K562 (cell line): Measurements from ENCODE around the gene NACC1. TPM values are rescaled to one million over a fixed set of nuclear protein-coding genes. Genes with fewer than 3 reads are reported as not detected.
A peak's percentile ranks its signal among the peaks of the same experiment; 100 is the strongest.

Experiments
- EHMT2 ChIP-seq: fragments of 450-650 bp; IDR thresholded peaks from 2 replicates; pipeline ENCODE4 v1.6.1; 2018; ENCODE audit warnings: antibody characterized with exemption
- FIP1L1 ChIP-seq: fragments of 200-400 bp; formaldehyde crosslinking; IDR thresholded peaks from 2 replicates; pipeline ENCODE4 v1.6.1; 2018; ENCODE audit warnings: mild to moderate bottlenecking, low read depth, low read length; ENCODE audit not compliant: poor library complexity, severe bottlenecking
- KDM5B ChIP-seq: fragments of 200-600 bp; sonication (generic); IDR thresholded peaks from 2 replicates; pipeline ENCODE4 v1.6.1; 2012; ENCODE audit warnings: low read depth, mild to moderate bottlenecking, moderate library complexity, low read length, control low read depth, inconsistent platforms; ENCODE audit not compliant: insufficient replicate concordance
- PCBP1 ChIP-seq: fragments of 200-400 bp; formaldehyde crosslinking; IDR thresholded peaks from 2 replicates; pipeline ENCODE4 v1.6.1; 2018; ENCODE audit warnings: mild to moderate bottlenecking, low read depth, low read length; ENCODE audit not compliant: poor library complexity, severe bottlenecking
- RCOR1 ChIP-seq, 2 experiments: IDR thresholded peaks; 2 replicates each; pipeline ENCODE4 v1.6.1; 2012; ENCODE audit warnings: low read depth in 2 of 2, low read length in 2 of 2, borderline replicate concordance in 1 of 2, improper control_type of control experiment in 1 of 2
- SMARCB1 ChIP-seq: IDR thresholded peaks from 2 replicates; pipeline ENCODE4 v1.6.1; 2011; ENCODE audit warnings: improper control_type of control experiment, low read depth; ENCODE audit not compliant: insufficient read length
- SRSF3 ChIP-seq: fragments of 200-400 bp; formaldehyde crosslinking; IDR thresholded peaks from 2 replicates; pipeline ENCODE4 v1.6.1; 2016; ENCODE audit warnings: mild to moderate bottlenecking, low read length, moderate library complexity; ENCODE audit not compliant: insufficient read depth
- TCF7L2 ChIP-seq: fragments of 150-350 bp; IDR thresholded peaks from 2 replicates; pipeline ENCODE4 v1.6.1; 2016; ENCODE audit warnings: low read depth, mild to moderate bottlenecking, low read length, moderate library complexity
- TOE1 ChIP-seq, 2 experiments: fragments of 450-650 bp in 1 of 2; sonication (generic) in 1 of 2; formaldehyde crosslinking in 1 of 2; IDR thresholded peaks; 2 replicates each; pipeline versions ENCODE4 v1.7.1 to v1.8.0; 2016 to 2022; ENCODE audit warnings: borderline replicate concordance in 2 of 2, mild to moderate bottlenecking in 2 of 2, antibody characterized with exemption in 1 of 2, inconsistent platforms in 1 of 2, low read depth in 1 of 2, missing genetic modification reagents in 1 of 2, moderate library complexity in 1 of 2
- ZNF324 ChIP-seq: fragments of 250-450 bp; sonication (Bioruptor Pico); IDR thresholded peaks from 2 replicates; pipeline ENCODE4 v1.4.0; 2020; ENCODE audit warnings: mild to moderate bottlenecking
- polyA plus RNA-seq, 8 experiments: library from polyadenylated mRNA; depleted of rRNA in 4 of 8; stranded (reverse) in 5 of 8; unstranded in 3 of 8; fragments of >200 nt; fragmentation: Nextera tagmentation in 2 of 8; fragmentation: Illumina TruSeq in 1 of 8; extraction: Ambion mirVana in 2 of 8; extraction: Trizol in 1 of 8; gene quantifications; 2 replicates each; pipeline versions ENCODE4 v1.2.1 to v1.2.3, GENCODE V29; 2011 to 2014; ENCODE audit warnings: inconsistent platforms in 1 of 8, missing spikeins in 1 of 8
- total RNA-seq, 7 experiments: library from RNA; depleted of rRNA in 6 of 7; stranded (reverse); fragments of >200 nt in 6 of 7; fragmentation: Illumina TruSeq in 2 of 7; extraction: Trizol in 2 of 7; gene quantifications; 2 replicates each; pipeline versions ENCODE4 v1.2.1 to v1.2.3, GENCODE V29; 2011 to 2021; ENCODE audit warnings: low replicate concordance in 1 of 7
- TF ChIP-seq, protein P1 (sequence below): fragments of 450-650 bp; IDR thresholded peaks from 2 replicates; pipeline ENCODE4 v1.6.1; 2018; ENCODE audit not compliant: partially characterized antibody
- TF ChIP-seq, protein P2 (sequence below): sonication (generic); formaldehyde crosslinking; IDR thresholded peaks from 2 replicates; pipeline ENCODE4 v1.9.0; 2022; ENCODE audit warnings: mild to moderate bottlenecking, missing genetic modification reagents
- TF ChIP-seq, protein P3 (sequence below): conservative IDR thresholded peaks from 2 replicates; pipeline ENCODE4 v1.6.1; 2011; ENCODE audit warnings: low read depth, mild to moderate bottlenecking, low read length; ENCODE audit not compliant: control insufficient read depth
- TF ChIP-seq, protein P4 (sequence below): sonication (generic); formaldehyde crosslinking; IDR thresholded peaks from 2 replicates; pipeline ENCODE4 v1.8.0; 2023; ENCODE audit warnings: missing genetic modification reagents, mild to moderate bottlenecking, borderline replicate concordance

The NACC1 gene
- total and polyA plus RNA-seq, 9 of the 15 experiments (the other 6 are each of a cell fraction or from before 2014, with no cell fraction given): 0.04 to 96.6 (median 25.8) TPM

DNA sequence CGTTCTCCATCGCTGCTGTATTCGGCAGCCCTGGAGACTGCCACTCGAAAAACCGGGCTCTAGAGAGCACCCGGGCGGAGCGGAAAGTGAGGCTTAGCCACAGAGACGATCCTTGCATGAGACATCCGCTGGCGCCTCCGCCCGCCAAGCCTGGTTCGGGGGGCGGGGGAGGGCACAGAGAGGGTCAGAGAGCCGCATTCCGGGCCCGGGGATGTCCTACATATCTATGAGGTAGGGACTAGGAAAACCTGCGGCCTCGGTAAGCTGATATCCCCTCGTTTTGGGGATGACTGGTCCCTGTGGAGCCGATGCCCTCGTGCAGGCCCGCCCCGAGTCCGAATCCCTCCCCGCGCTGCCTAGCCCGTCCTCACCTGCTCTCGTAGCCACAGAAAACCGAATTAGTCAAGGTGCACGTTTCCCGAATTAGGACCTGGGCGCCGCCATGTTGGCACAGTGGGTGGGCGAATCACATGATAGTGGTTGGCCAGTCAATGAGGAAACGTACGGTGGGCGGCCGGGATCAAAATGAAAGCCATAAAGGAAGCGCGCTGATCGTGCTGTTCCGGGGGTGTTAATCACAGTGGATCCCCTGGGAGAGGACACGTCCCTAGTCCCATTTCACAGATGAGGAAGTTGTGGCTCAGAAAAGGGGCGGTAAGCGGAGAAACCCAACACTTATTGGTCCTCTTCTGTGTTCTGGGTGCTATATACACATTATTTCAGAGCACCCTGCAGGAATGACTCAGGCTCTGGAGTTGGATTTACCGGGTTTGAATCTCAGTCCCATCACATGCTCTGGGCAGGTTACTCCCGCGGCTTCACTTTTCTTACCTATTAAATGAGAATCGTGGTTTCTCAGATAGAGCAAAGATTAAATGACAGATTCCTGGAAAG lies 1.5 kb upstream of the NACC1 start, which contains the start of gene TRMT1 (continued):
- TF ChIP-seq, protein P1, sequence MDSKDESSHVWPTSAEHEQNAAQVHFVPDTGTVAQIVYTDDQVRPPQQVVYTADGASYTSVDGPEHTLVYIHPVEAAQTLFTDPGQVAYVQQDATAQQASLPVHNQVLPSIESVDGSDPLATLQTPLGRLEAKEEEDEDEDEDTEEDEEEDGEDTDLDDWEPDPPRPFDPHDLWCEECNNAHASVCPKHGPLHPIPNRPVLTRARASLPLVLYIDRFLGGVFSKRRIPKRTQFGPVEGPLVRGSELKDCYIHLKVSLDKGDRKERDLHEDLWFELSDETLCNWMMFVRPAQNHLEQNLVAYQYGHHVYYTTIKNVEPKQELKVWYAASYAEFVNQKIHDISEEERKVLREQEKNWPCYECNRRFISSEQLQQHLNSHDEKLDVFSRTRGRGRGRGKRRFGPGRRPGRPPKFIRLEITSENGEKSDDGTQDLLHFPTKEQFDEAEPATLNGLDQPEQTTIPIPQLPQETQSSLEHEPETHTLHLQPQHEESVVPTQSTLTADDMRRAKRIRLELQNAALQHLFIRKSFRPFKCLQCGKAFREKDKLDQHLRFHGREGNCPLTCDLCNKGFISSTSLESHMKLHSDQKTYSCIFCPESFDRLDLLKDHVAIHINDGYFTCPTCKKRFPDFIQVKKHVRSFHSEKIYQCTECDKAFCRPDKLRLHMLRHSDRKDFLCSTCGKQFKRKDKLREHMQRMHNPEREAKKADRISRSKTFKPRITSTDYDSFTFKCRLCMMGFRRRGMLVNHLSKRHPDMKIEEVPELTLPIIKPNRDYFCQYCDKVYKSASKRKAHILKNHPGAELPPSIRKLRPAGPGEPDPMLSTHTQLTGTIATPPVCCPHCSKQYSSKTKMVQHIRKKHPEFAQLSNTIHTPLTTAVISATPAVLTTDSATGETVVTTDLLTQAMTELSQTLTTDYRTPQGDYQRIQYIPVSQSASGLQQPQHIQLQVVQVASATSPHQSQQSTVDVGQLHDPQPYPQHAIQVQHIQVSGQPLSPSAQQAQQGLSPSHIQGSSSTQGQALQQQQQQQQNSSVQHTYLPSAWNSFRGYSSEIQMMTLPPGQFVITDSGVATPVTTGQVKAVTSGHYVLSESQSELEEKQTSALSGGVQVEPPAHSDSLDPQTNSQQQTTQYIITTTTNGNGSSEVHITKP: peak; percentile 74
- no peak for TF ChIP-seq ZNF324 (CRISPR knock-in tag)
- TF ChIP-seq TOE1 (IDR thresholded peaks at IDR 0.05; ENCODE audit: borderline replicate concordance): peak; percentile 96
- TF ChIP-seq TOE1 (CRISPR knock-in tag; IDR thresholded peaks at IDR 0.05; ENCODE audit: borderline replicate concordance, low read depth): no peak
- no peak for TF ChIP-seq EHMT2
- TF ChIP-seq PCBP1: no peak
- TF ChIP-seq KDM5B: no peak
- no peak for TF ChIP-seq SRSF3
- TF ChIP-seq, protein P2, sequence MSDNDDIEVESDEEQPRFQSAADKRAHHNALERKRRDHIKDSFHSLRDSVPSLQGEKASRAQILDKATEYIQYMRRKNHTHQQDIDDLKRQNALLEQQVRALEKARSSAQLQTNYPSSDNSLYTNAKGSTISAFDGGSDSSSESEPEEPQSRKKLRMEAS (CRISPR knock-in tag): peak; percentile 99
- no peak for TF ChIP-seq TCF7L2
- TF ChIP-seq FIP1L1: no peak
- no peak for TF ChIP-seq SMARCB1
- TF ChIP-seq, protein P3, sequence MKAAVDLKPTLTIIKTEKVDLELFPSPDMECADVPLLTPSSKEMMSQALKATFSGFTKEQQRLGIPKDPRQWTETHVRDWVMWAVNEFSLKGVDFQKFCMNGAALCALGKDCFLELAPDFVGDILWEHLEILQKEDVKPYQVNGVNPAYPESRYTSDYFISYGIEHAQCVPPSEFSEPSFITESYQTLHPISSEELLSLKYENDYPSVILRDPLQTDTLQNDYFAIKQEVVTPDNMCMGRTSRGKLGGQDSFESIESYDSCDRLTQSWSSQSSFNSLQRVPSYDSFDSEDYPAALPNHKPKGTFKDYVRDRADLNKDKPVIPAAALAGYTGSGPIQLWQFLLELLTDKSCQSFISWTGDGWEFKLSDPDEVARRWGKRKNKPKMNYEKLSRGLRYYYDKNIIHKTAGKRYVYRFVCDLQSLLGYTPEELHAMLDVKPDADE: peak; percentile 95
- peak; percentile 84 to 93 for TF ChIP-seq RCOR1 (IDR thresholded peaks at IDR 0.05; ENCODE audit: borderline replicate concordance in 1 of 2, low read depth in 2 of 2, low read length in 2 of 2)
- TF ChIP-seq, protein P4, sequence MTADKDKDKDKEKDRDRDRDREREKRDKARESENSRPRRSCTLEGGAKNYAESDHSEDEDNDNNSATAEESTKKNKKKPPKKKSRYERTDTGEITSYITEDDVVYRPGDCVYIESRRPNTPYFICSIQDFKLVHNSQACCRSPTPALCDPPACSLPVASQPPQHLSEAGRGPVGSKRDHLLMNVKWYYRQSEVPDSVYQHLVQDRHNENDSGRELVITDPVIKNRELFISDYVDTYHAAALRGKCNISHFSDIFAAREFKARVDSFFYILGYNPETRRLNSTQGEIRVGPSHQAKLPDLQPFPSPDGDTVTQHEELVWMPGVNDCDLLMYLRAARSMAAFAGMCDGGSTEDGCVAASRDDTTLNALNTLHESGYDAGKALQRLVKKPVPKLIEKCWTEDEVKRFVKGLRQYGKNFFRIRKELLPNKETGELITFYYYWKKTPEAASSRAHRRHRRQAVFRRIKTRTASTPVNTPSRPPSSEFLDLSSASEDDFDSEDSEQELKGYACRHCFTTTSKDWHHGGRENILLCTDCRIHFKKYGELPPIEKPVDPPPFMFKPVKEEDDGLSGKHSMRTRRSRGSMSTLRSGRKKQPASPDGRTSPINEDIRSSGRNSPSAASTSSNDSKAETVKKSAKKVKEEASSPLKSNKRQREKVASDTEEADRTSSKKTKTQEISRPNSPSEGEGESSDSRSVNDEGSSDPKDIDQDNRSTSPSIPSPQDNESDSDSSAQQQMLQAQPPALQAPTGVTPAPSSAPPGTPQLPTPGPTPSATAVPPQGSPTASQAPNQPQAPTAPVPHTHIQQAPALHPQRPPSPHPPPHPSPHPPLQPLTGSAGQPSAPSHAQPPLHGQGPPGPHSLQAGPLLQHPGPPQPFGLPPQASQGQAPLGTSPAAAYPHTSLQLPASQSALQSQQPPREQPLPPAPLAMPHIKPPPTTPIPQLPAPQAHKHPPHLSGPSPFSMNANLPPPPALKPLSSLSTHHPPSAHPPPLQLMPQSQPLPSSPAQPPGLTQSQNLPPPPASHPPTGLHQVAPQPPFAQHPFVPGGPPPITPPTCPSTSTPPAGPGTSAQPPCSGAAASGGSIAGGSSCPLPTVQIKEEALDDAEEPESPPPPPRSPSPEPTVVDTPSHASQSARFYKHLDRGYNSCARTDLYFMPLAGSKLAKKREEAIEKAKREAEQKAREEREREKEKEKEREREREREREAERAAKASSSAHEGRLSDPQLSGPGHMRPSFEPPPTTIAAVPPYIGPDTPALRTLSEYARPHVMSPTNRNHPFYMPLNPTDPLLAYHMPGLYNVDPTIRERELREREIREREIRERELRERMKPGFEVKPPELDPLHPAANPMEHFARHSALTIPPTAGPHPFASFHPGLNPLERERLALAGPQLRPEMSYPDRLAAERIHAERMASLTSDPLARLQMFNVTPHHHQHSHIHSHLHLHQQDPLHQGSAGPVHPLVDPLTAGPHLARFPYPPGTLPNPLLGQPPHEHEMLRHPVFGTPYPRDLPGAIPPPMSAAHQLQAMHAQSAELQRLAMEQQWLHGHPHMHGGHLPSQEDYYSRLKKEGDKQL (CRISPR knock-in tag): no peak; the same call in 1 of the 2 replicates
